ENCODE measurements around the gene STAG3. TPM values are rescaled to one million over a fixed set of nuclear protein-coding genes. Genes with fewer than 3 reads are reported as not detected.
"Not testable (repeated sequence)": the region's sequence is repeated elsewhere in the genome, so short reads cannot be mapped to it uniquely, and the experiment has no call there.

The STAG3 gene
- total RNA-seq, 1 experiment from 2014 or later, result 5.2 TPM

GRCh38 chr7:100137851-100138760, 39.6 kb upstream of the STAG3 start (continued):
- TF ChIP-seq, protein P1, sequence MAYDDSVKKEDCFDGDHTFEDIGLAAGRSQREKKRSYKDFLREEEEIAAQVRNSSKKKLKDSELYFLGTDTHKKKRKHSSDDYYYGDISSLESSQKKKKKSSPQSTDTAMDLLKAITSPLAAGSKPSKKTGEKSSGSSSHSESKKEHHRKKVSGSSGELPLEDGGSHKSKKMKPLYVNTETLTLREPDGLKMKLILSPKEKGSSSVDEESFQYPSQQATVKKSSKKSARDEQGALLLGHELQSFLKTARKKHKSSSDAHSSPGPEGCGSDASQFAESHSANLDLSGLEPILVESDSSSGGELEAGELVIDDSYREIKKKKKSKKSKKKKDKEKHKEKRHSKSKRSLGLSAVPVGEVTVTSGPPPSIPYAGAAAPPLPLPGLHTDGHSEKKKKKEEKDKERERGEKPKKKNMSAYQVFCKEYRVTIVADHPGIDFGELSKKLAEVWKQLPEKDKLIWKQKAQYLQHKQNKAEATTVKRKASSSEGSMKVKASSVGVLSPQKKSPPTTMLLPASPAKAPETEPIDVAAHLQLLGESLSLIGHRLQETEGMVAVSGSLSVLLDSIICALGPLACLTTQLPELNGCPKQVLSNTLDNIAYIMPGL (CRISPR knock-in tag; IDR thresholded peaks at IDR 0.05), result no peak
- TF ChIP-seq SOX15 (CRISPR knock-in tag; IDR thresholded peaks at IDR 0.05), result no peak
- no peak for TF ChIP-seq JAZF1 (CRISPR knock-in tag; IDR thresholded peaks at IDR 0.05)
- no peak for TF ChIP-seq ZNF138 (CRISPR knock-in tag; conservative IDR thresholded peaks at IDR 0.05)
- no peak for TF ChIP-seq OVOL2 (CRISPR knock-in tag; IDR thresholded peaks at IDR 0.05; ENCODE audit: borderline replicate concordance)
- TF ChIP-seq FOXK1 (CRISPR knock-in tag; IDR thresholded peaks at IDR 0.05), result no peak
- no peak for TF ChIP-seq ATF6 (CRISPR knock-in tag; IDR thresholded peaks at IDR 0.05)
- no peak for TF ChIP-seq NR1H2 (CRISPR knock-in tag; IDR thresholded peaks at IDR 0.05)

GRCh38 chr7:100141555-100141949, 36.2 kb upstream of the STAG3 start:
- ChIA-PET CTCF (interaction anchor here (3.7 kb wide), 1 partner anchor 10 kb away, joined by 17 read pairs; no protein-coding TSS in a partner anchor), POLR2A (no interaction called here)
- no peak for TF ChIP-seq HMGA2 (CRISPR knock-in tag; IDR thresholded peaks at IDR 0.05)
- no peak for TF ChIP-seq ESRRA (CRISPR knock-in tag; IDR thresholded peaks at IDR 0.05; ENCODE audit: borderline replicate concordance)
- TF ChIP-seq OVOL2 (CRISPR knock-in tag; IDR thresholded peaks at IDR 0.05; ENCODE audit: borderline replicate concordance), result no peak
- no peak for TF ChIP-seq FOXK1 (CRISPR knock-in tag; IDR thresholded peaks at IDR 0.05)
- TF ChIP-seq NR2C2 (CRISPR knock-in tag; IDR thresholded peaks at IDR 0.05), result no peak
- TF ChIP-seq, protein P1 (CRISPR knock-in tag; IDR thresholded peaks at IDR 0.05), result no peak
- TF ChIP-seq ZNF219 (CRISPR knock-in tag; IDR thresholded peaks at IDR 0.05; ENCODE audit: borderline replicate concordance), result no peak
- peaks cover 17% of the 10 kb centered on the region for H3K27me3 Mint-ChIP-seq (ENCODE audit: low read depth)
- no peak for DNase-seq (ENCODE audit: low spot score)
- no peak overlapping the region for H3K27ac Mint-ChIP-seq
- H3K4me1 Mint-ChIP-seq, result no peaks in the 10 kb centered on the region
- peaks cover 8% of the 10 kb centered on the region for H3K36me3 Mint-ChIP-seq
- H3K9me3 Mint-ChIP-seq, result peaks cover 11% of the 10 kb centered on the region
- H3K4me3 Mint-ChIP-seq, result no peak overlapping the region
- ATAC-seq, result no peak

- no peaks in the 10 kb centered on the region for H3K4me1 Mint-ChIP-seq
- DNase-seq (ENCODE audit: low spot score) (no peak), ATAC-seq (no peak)
- ChIA-PET POLR2A (no interaction called here), CTCF (interaction anchor here (3.7 kb wide), 1 partner anchor 11 kb away, joined by 17 read pairs; no protein-coding TSS in a partner anchor)
- TF ChIP-seq, protein P2, sequence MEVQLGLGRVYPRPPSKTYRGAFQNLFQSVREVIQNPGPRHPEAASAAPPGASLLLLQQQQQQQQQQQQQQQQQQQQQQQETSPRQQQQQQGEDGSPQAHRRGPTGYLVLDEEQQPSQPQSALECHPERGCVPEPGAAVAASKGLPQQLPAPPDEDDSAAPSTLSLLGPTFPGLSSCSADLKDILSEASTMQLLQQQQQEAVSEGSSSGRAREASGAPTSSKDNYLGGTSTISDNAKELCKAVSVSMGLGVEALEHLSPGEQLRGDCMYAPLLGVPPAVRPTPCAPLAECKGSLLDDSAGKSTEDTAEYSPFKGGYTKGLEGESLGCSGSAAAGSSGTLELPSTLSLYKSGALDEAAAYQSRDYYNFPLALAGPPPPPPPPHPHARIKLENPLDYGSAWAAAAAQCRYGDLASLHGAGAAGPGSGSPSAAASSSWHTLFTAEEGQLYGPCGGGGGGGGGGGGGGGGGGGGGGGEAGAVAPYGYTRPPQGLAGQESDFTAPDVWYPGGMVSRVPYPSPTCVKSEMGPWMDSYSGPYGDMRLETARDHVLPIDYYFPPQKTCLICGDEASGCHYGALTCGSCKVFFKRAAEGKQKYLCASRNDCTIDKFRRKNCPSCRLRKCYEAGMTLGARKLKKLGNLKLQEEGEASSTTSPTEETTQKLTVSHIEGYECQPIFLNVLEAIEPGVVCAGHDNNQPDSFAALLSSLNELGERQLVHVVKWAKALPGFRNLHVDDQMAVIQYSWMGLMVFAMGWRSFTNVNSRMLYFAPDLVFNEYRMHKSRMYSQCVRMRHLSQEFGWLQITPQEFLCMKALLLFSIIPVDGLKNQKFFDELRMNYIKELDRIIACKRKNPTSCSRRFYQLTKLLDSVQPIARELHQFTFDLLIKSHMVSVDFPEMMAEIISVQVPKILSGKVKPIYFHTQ (CRISPR knock-in tag; IDR thresholded peaks at IDR 0.05), result no peak
- no peak for TF ChIP-seq GABPB1 (CRISPR knock-in tag; IDR thresholded peaks at IDR 0.05)
- TF ChIP-seq, protein P1 (CRISPR knock-in tag; IDR thresholded peaks at IDR 0.05), result no peak
- no peak for TF ChIP-seq SP1 (CRISPR knock-in tag; conservative IDR thresholded peaks at IDR 0.05)
- H3K9me3 Mint-ChIP-seq, result peaks cover 11% of the 10 kb centered on the region
- H3K27ac Mint-ChIP-seq, result no peak overlapping the region
- peaks cover 8% of the 10 kb centered on the region for H3K36me3 Mint-ChIP-seq
- H3K4me3 Mint-ChIP-seq, result no peak overlapping the region
- H3K27me3 Mint-ChIP-seq (ENCODE audit: low read depth), result peaks cover 17% of the 10 kb centered on the region
These were observed 35.3 kb upstream of the STAG3 start for GRCh38 chr7:100142461-100142860.

GRCh38 chr7:100146350-100146749, 31.4 kb upstream of the STAG3 start:
- not testable (repeated sequence) for H3K27ac Mint-ChIP-seq; ATAC-seq; H3K4me3 Mint-ChIP-seq; DNase-seq (ENCODE audit: low spot score); H3K27me3 Mint-ChIP-seq (ENCODE audit: low read depth)
- ChIA-PET POLR2A (interaction anchor here (1.1 kb wide), 1 partner anchor 191 kb away, joined by 3 read pairs; no protein-coding TSS in a partner anchor), CTCF (interaction anchor here (3.1 kb wide), 1 partner anchor 15 kb away, joined by 49 read pairs; no protein-coding TSS in a partner anchor)
- Mint-ChIP-seq H3K36me3 (peaks cover 16% of the 10 kb centered on the region), H3K4me1 (peaks cover 13% of the 10 kb centered on the region), H3K9me3 (peaks cover 11% of the 10 kb centered on the region)
